ENCODE results near the gene IL18. TPM values are rescaled to one million over a fixed set of nuclear protein-coding genes. Genes with fewer than 3 reads are reported as not detected.
A peak's percentile ranks its signal among the peaks of the same experiment; 100 is the strongest.

IL18 gene
- total RNA-seq, 4 donors from 2014 or later: 161 to 329 (median 184) TPM

DNA sequence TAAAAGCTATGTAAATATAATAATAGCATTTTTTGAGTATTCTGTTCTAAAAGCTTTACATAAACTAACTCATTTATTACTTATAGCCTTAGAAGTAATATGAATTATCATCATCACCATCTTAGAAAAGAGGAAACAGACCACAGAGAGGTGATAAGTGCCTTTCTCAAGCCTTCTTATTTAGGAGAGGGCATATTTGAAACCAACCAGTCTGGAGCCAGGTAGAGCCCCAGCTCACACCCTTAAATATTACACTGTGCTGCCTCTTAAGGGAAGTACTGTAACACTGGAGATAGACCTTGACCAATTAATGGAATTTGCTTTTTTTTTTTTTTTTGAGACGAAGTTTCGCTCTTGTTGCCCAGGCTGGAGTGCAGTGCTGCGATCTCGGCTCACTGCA lies 13.7 kb upstream of the IL18 start:
- H3K9me3 ChIP-seq: no peaks in the 10 kb centered on the region
- no peak overlapping the region for H3K4me3 ChIP-seq
- TF ChIP-seq POLR2AphosphoS5 (IDR thresholded peaks at IDR 0.05) (no peak), POLR2A (IDR thresholded peaks at IDR 0.05) (no peak)
- TF ChIP-seq, protein P1, sequence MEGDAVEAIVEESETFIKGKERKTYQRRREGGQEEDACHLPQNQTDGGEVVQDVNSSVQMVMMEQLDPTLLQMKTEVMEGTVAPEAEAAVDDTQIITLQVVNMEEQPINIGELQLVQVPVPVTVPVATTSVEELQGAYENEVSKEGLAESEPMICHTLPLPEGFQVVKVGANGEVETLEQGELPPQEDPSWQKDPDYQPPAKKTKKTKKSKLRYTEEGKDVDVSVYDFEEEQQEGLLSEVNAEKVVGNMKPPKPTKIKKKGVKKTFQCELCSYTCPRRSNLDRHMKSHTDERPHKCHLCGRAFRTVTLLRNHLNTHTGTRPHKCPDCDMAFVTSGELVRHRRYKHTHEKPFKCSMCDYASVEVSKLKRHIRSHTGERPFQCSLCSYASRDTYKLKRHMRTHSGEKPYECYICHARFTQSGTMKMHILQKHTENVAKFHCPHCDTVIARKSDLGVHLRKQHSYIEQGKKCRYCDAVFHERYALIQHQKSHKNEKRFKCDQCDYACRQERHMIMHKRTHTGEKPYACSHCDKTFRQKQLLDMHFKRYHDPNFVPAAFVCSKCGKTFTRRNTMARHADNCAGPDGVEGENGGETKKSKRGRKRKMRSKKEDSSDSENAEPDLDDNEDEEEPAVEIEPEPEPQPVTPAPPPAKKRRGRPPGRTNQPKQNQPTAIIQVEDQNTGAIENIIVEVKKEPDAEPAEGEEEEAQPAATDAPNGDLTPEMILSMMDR (IDR thresholded peaks at IDR 0.05): no peak
- H3K27me3 ChIP-seq: no peaks in the 10 kb centered on the region
- 92% methylated on average over 4 of the region's 4 CpGs for WGBS
- peaks cover 7% of the 10 kb centered on the region for H3K4me1 ChIP-seq
- no peak for DNase-seq (ENCODE audit: low spot score in 2 of 2)
- no peaks in the 10 kb centered on the region for H3K36me3 ChIP-seq
- no peak overlapping the region for H3K27ac ChIP-seq

DNA sequence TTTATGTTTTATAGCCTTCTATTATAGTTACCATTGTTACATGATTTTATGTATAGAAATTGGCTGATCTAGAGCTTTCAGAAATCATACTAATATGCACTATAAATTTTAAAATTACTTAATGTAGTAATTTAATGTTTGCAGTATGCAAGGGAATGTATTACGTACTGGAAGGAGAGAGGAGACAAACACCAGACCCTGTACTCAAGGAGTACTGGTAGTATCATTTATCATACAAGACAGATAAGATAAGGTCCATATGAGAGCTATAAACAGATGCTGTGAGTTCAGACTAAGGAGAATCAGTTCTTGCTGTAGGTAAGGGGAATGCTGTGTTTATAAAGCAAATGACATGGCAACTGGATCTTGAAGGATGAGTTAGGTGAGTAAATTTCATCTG lies 12.2 kb upstream of the IL18 start:
- Histone ChIP-seq H3K36me3 (no peaks in the 10 kb centered on the region), H3K27me3 (no peaks in the 10 kb centered on the region), H3K27ac (no peak overlapping the region), H3K4me3 (no peak overlapping the region), H3K4me1 (peaks cover 7% of the 10 kb centered on the region), H3K9me3 (no peaks in the 10 kb centered on the region)
- DNase-seq (ENCODE audit: low spot score in 2 of 2): no peak
- 94% methylated on average over 1 of the region's 1 CpG for whole genome bisulfite sequencing
- TF ChIP-seq, protein P1 (IDR thresholded peaks at IDR 0.05): no peak
- no peak for TF ChIP-seq POLR2A (IDR thresholded peaks at IDR 0.05)

DNA sequence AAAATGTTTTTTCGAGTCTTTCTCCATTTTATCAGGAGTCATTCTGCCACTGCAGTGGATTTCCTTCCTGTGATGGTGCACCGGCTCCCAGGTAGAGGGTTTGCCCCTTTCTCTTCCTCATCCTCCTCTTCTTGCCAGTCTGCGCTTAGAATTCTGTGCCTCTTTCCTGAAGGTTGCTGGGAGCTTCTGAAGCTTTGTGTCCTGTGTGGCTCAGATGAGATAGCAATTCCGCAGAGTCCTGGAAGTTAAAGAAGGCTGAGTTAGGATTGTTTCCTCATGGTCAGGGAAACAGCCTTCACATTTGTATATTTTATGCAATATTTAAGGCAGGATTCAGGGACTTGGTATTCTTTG lies 11.7 kb upstream of the IL18 start:
- Histone ChIP-seq H3K9me3 (no peaks in the 10 kb centered on the region), H3K36me3 (no peaks in the 10 kb centered on the region), H3K27ac (no peak overlapping the region), H3K4me1 (peaks cover 7% of the 10 kb centered on the region), H3K27me3 (no peaks in the 10 kb centered on the region), H3K4me3 (peak overlapping the region; percentile 22)
- no peak for TF ChIP-seq POLR2A (IDR thresholded peaks at IDR 0.05)
- TF ChIP-seq, protein P1 (IDR thresholded peaks at IDR 0.05): no peak
- no peak for TF ChIP-seq POLR2AphosphoS5 (IDR thresholded peaks at IDR 0.05)
- TF ChIP-seq EP300 (IDR thresholded peaks at IDR 0.05): no peak
- no peak for DNase-seq (ENCODE audit: low spot score in 2 of 2)
- 28% methylated on average over 4 of the region's 4 CpGs for WGBS

DNA sequence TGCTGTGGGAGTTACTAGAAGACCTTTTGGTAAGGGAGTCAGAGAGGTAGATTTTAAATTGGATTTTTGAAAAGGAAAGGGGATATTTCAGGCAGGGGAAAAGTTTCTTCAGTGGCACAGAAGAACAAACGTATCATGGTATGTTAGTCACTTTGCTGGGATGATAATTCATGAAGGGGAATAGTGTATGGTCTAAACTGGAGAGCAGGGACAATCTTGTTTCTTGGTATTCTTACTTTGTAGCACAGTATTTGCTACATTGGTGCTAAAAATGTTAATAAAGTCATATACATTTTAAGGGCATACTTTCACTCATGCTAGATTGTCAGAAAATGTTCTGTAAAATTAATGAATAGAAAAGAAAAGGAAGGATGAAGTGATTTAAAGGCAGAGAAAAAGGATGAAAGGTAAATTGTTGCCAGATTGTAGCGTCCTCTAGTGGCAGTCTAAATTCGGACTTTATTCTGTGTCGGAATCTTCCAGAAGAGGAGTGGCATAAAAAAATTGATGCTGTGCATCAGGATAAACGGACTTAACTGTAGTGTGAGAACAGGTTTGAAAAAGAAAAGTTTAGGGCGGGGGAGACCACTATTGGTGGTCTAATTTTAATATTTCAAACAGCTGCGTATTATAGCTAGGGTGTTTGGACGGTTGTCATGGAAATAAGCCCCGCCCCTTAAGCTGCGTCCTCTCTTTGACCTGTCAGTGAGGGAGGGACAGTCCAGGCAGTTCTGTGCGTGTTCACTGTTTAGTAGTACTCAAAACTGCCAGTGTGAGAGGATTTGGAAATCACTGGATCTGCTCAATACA lies 11.1 kb upstream of the IL18 start, which contains the start of gene BCO2:
Gene BCO2, plus strand, starts transcription at position 724 of the 810 bp plus-strand sequence. CDS start 90 bp downstream, outside the sequence.
- DNase-seq (ENCODE audit: low spot score in 2 of 2): peak; percentile 88 to 91
- Histone ChIP-seq H3K27ac (no peak within 1 kb of the TSS), H3K9me3 (no peaks in the 10 kb centered on the region), H3K4me1 (peaks cover 7% of the 10 kb centered on the region), H3K36me3 (no peaks in the 10 kb centered on the region), H3K27me3 (no peaks in the 10 kb centered on the region), H3K4me3 (peak within 1 kb of the TSS; percentile 22)
- 7% methylated on average over 11 of the region's 11 CpGs for WGBS
- TF ChIP-seq POLR2AphosphoS5 (IDR thresholded peaks at IDR 0.05): no peak
- TF ChIP-seq, protein P1 (IDR thresholded peaks at IDR 0.05): peak; percentile 66 to 75
- no peak for TF ChIP-seq POLR2A (IDR thresholded peaks at IDR 0.05)
- TF ChIP-seq EP300 (IDR thresholded peaks at IDR 0.05): no peak

DNA sequence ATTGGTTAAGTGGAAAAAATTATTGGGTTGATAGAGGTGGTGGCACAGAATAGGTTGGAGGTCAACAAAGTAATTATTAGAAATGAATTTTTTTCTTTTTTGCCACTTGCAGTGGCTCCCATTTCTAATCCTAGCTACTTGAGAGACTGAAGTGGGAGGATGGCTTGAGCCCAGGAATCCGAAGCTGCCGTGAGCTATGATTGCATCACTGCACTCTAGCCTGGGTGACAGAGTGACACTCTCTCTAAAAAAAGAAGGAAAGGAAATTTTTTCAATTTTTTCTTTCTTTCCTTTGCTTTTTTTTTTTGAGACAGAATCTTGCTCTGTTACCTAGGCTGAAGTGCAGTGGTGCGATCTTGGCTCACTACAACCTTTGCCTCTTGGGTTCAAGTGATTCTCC lies 9.3 kb upstream of the IL18 start:
- TF ChIP-seq POLR2A (IDR thresholded peaks at IDR 0.05) (no peak), POLR2AphosphoS5 (IDR thresholded peaks at IDR 0.05) (no peak), EP300 (IDR thresholded peaks at IDR 0.05) (no peak)
- TF ChIP-seq, protein P1 (IDR thresholded peaks at IDR 0.05): no peak
- no peaks in the 10 kb centered on the region for H3K9me3 ChIP-seq
- H3K4me1 ChIP-seq: peaks cover 7% of the 10 kb centered on the region
- 56% methylated on average over 3 of the region's 3 CpGs for WGBS
- no peaks in the 10 kb centered on the region for H3K27me3 ChIP-seq
- H3K27ac ChIP-seq: no peak overlapping the region
- H3K36me3 ChIP-seq: no peaks in the 10 kb centered on the region
- no peak overlapping the region for H3K4me3 ChIP-seq
- DNase-seq (ENCODE audit: low spot score in 2 of 2): no peak

Measured in suprapubic skin (tissue), 4 donors.